Tibial artery (tissue), 4 donors: Measurements from ENCODE around the gene GRIA4.

Experiments
- DNase-seq, 2 donors: peaks; one replicate each; pipeline ENCODE4 v3.0.0-alpha.2; 2019
- H3K27ac ChIP-seq, 2 donors: fragments of 200-600 bp; sonication (generic) in 1 of 2; 1 replicate in 1 of 2; 2 replicates in 1 of 2; pipeline ENCODE4 v1.5.1; 2018 to 2019; ENCODE audit warnings: mild to moderate bottlenecking in 1 of 2
- H3K27me3 ChIP-seq, 2 donors: fragments of 200-600 bp; sonication (generic) in 1 of 2; one replicate each; pipeline versions ENCODE4 v1.5.1 to v1.6.0; 2016 to 2019
- H3K36me3 ChIP-seq, 3 donors: fragments of 200-600 bp; sonication (generic) in 2 of 3; one replicate each; pipeline ENCODE4 v1.5.1; 2016 to 2019; ENCODE audit warnings: mild to moderate bottlenecking in 2 of 3
- H3K4me1 ChIP-seq, 4 donors: fragments of 200-600 bp; sonication (generic) in 2 of 4; 1 replicate in 3 of 4; 2 replicates in 1 of 4; pipeline ENCODE4 v1.5.1; 2016 to 2019
- H3K4me3 ChIP-seq, 2 donors: fragments of 200-600 bp; sonication (generic) in 1 of 2; 1 replicate in 1 of 2; 2 replicates in 1 of 2; pipeline ENCODE4 v1.5.1; 2018 to 2019; ENCODE audit warnings: mild to moderate bottlenecking in 2 of 2
- H3K9me3 ChIP-seq, 3 donors: fragments of 200-600 bp; sonication (generic) in 1 of 3; one replicate each; pipeline ENCODE4 v1.5.1; 2016 to 2019
- intact Hi-C: fragments of 100-400 bp; cut with DNase I; formaldehyde crosslinking; loops from one replicate; pipeline ENCODE4 v1.15.0; 2023; ENCODE audit warnings: low total_unique reads
- TF ChIP-seq, protein P1 (sequence below), 2 experiments: fragments of 200-600 bp in 1 of 2; fragments of 450-650 bp in 1 of 2; IDR thresholded peaks; one replicate each; pipeline ENCODE4 v1.5.1; 2017 to 2019; ENCODE audit warnings: antibody characterized with exemption in 2 of 2, mild to moderate bottlenecking in 1 of 2, moderate library complexity in 1 of 2

GRIA4 gene

GRCh38 chr11:105827906-105828305, 218.0 kb downstream of the GRIA4 start:
- Histone ChIP-seq H3K9me3 (no peaks in the 10 kb centered on the region), H3K27ac (no peak overlapping the region), H3K4me3 (no peak overlapping the region), H3K4me1 (no peaks in the 10 kb centered on the region), H3K36me3 (no peaks in the 10 kb centered on the region), H3K27me3 (peaks cover 0 to 3% of the 10 kb centered on the region in 2 donors)
- intact Hi-C loops, result no loop called here
- no peak for DNase-seq
- TF ChIP-seq, protein P1, sequence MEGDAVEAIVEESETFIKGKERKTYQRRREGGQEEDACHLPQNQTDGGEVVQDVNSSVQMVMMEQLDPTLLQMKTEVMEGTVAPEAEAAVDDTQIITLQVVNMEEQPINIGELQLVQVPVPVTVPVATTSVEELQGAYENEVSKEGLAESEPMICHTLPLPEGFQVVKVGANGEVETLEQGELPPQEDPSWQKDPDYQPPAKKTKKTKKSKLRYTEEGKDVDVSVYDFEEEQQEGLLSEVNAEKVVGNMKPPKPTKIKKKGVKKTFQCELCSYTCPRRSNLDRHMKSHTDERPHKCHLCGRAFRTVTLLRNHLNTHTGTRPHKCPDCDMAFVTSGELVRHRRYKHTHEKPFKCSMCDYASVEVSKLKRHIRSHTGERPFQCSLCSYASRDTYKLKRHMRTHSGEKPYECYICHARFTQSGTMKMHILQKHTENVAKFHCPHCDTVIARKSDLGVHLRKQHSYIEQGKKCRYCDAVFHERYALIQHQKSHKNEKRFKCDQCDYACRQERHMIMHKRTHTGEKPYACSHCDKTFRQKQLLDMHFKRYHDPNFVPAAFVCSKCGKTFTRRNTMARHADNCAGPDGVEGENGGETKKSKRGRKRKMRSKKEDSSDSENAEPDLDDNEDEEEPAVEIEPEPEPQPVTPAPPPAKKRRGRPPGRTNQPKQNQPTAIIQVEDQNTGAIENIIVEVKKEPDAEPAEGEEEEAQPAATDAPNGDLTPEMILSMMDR (IDR thresholded peaks at IDR 0.05), result no peak

- Histone ChIP-seq H3K27ac (no peak overlapping the region), H3K27me3 (peaks cover 0 to 3% of the 10 kb centered on the region in 2 donors), H3K36me3 (no peaks in the 10 kb centered on the region), H3K4me1 (no peaks in the 10 kb centered on the region), H3K4me3 (no peak overlapping the region), H3K9me3 (no peaks in the 10 kb centered on the region)
- DNase-seq, result no peak
- intact Hi-C loops, result no loop called here
- TF ChIP-seq, protein P1 (IDR thresholded peaks at IDR 0.05), result no peak
These were observed 219.2 kb downstream of the GRIA4 start for GRCh38 chr11:105829084-105829483.

DNA sequence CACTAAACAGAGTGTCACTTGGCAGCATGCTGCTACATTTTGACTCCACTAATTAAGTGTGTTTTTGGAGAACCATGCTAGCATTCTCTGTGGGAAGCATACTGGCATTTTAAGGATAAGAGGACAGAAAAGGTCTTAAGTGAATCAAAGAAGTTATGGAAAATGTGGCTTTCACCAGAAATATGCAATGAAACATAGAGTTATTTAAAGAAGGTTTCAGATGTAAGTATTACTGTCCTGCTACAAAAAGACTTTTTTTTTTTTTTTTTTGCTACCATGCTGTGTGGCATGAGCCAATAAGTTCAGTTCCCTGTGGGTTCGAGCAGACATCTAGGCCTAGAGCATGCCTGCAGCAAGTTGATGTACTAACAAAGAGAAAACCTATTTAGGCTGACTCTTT, 224.6 kb downstream of the GRIA4 start:
- Histone ChIP-seq H3K4me1 (no peaks in the 10 kb centered on the region), H3K4me3 (no peak overlapping the region), H3K9me3 (no peaks in the 10 kb centered on the region), H3K36me3 (no peaks in the 10 kb centered on the region), H3K27ac (no peak overlapping the region), H3K27me3 (no peaks in the 10 kb centered on the region)
- intact Hi-C loops, result no loop called here
- DNase-seq, result no peak
- TF ChIP-seq, protein P1 (IDR thresholded peaks at IDR 0.05), result no peak

DNA sequence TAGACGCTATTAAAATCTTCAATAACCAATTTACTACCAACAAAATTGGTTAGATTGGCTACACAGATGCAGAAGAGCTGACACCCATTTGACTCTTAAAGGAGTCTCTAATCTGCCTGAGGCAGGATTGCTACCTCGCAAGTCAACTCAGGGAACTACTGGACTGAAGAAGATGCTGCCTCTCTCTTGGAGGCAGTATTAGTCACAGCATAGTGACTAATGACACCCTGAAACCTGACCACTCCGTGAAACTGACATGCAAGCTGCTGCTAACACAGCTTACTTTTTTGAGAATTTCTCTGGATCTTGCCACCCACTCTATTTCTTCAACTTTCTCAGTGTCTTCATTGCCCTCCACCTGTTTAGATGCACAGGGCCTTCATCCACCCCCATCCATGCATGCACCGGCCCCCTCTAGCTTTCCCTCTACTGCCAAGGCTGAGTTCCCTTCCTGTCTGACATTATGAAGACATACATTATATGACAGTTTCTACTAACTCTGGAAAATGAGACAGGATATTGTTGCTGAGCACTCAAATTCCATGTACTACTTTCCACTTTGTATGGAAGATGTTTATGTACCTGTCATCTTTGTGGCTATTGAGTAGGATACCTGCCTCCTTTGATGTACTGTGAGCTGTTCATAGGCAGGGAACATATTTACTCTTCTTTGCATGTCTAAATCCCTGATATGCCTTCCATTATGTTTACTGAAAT, 229.0 kb downstream of the GRIA4 start:
- Histone ChIP-seq H3K4me3 (no peak overlapping the region), H3K27ac (no peak overlapping the region), H3K36me3 (no peaks in the 10 kb centered on the region), H3K27me3 (no peaks in the 10 kb centered on the region), H3K9me3 (no peaks in the 10 kb centered on the region), H3K4me1 (no peaks in the 10 kb centered on the region)
- intact Hi-C loops, result no loop called here
- TF ChIP-seq, protein P1 (IDR thresholded peaks at IDR 0.05), result no peak
- no peak for DNase-seq

DNA sequence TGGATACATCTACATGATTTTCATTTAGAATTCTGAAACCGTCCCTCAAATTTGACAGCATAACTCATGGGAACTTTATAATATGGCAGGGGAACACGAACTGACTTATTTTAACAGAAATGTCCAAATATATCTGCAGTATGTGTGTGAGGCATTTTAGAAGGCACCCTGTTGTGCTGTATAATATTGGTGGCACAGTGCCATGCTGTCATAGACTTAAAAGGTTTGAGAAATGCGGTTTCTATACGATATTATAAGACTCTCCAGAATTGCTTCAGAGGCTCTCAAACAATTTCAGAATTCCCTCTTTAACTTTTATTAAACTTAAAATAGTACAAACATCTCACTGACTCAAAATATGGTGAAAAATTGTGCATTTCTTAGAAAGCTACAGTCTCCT, 230.5 kb downstream of the GRIA4 start:
- DNase-seq, result no peak
- intact Hi-C loops, result no loop called here
- peaks cover 0 to 4% (median 0%) of the 10 kb centered on the region in 3 donors for H3K9me3 ChIP-seq
- TF ChIP-seq, protein P1 (IDR thresholded peaks at IDR 0.05), result no peak
- no peaks in the 10 kb centered on the region for H3K27me3 ChIP-seq
- H3K4me1 ChIP-seq, result no peaks in the 10 kb centered on the region
- no peak overlapping the region for H3K4me3 ChIP-seq
- H3K36me3 ChIP-seq, result no peaks in the 10 kb centered on the region
- no peak overlapping the region for H3K27ac ChIP-seq
